Upper lobe of right lung (tissue), 1 donor: ENCODE measurements around the gene USP37. TPM values are rescaled to one million over a fixed set of nuclear protein-coding genes. Genes with fewer than 3 reads are reported as not detected.

ENCODE experiments used
- ATAC-seq: fragments of 200-7000 bp; cut with Tn5 transposase; one replicate; pipeline ENCODE4 v1.9.1; 2020; ENCODE audit warnings: mild to moderate bottlenecking, moderate library complexity
- DNase-seq: peaks from one replicate; pipeline ENCODE4 v3.0.0-alpha.2; 2020
- H3K27ac ChIP-seq: fragments of 200-600 bp; one replicate; pipeline ENCODE4 v1.8.0; 2022
- H3K27me3 ChIP-seq: fragments of 200-600 bp; one replicate; pipeline ENCODE4 v1.8.0; 2022; ENCODE audit warnings: mild to moderate bottlenecking
- H3K36me3 ChIP-seq: fragments of 200-600 bp; one replicate; pipeline ENCODE4 v1.8.0; 2022
- H3K4me1 ChIP-seq: fragments of 200-600 bp; one replicate; pipeline ENCODE4 v1.8.0; 2022
- H3K4me3 ChIP-seq: fragments of 200-600 bp; one replicate; pipeline ENCODE4 v1.8.0; 2022; ENCODE audit warnings: mild to moderate bottlenecking
- H3K9me3 ChIP-seq: fragments of 200-600 bp; one replicate; pipeline ENCODE4 v1.8.0; 2022
- intact Hi-C: fragments of 100-400 bp; cut with DNase I; formaldehyde crosslinking; loops from one replicate; pipeline ENCODE4 v1.11.0; 2022
- long read RNA-seq: library from polyadenylated mRNA; unstranded; transcript quantifications from one replicate; pipeline ENCODE4 v2.0.0, GENCODE V29; 2021
- total RNA-seq: library from RNA; stranded (reverse); fragmentation: NEBNext Ultra II Directional; extraction: Animal tissue kit (Norgen Biotek cat#: 25700); gene quantifications from one replicate; pipeline ENCODE4 v1.2.1, GENCODE V29; 2021
- TF ChIP-seq, protein P1 (sequence below): fragments of 200-600 bp; IDR thresholded peaks from one replicate; pipeline ENCODE4 v1.8.0; 2022; ENCODE audit warnings: antibody characterized with exemption
- donor health status: DM: no; HTN: yes; CAD: no; lungs with severe emphysema.

The USP37 gene, protein sequence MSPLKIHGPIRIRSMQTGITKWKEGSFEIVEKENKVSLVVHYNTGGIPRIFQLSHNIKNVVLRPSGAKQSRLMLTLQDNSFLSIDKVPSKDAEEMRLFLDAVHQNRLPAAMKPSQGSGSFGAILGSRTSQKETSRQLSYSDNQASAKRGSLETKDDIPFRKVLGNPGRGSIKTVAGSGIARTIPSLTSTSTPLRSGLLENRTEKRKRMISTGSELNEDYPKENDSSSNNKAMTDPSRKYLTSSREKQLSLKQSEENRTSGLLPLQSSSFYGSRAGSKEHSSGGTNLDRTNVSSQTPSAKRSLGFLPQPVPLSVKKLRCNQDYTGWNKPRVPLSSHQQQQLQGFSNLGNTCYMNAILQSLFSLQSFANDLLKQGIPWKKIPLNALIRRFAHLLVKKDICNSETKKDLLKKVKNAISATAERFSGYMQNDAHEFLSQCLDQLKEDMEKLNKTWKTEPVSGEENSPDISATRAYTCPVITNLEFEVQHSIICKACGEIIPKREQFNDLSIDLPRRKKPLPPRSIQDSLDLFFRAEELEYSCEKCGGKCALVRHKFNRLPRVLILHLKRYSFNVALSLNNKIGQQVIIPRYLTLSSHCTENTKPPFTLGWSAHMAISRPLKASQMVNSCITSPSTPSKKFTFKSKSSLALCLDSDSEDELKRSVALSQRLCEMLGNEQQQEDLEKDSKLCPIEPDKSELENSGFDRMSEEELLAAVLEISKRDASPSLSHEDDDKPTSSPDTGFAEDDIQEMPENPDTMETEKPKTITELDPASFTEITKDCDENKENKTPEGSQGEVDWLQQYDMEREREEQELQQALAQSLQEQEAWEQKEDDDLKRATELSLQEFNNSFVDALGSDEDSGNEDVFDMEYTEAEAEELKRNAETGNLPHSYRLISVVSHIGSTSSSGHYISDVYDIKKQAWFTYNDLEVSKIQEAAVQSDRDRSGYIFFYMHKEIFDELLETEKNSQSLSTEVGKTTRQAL
- total RNA-seq = 13.8 TPM
- long read RNA-seq, full-length matches to known transcripts = 5 of 13 reads
- long read RNA-seq, partial matches to known transcripts = 4 of 13 reads
- long read RNA-seq, other reads (novel, unspliced or antisense) = 4 of 13 reads

- H3K4me1 ChIP-seq = peaks cover 29% of the 10 kb centered on the region
- H3K27ac ChIP-seq = peak within 1 kb of the TSS; percentile 90
- peak within 1 kb of the TSS; percentile 95 for H3K4me3 ChIP-seq
- peak; percentile 99 for ATAC-seq
- peak; percentile 100 for DNase-seq
- peaks cover 13% of the 10 kb centered on the region for H3K36me3 ChIP-seq
- H3K27me3 ChIP-seq = no peaks in the 10 kb centered on the region
- TF ChIP-seq, protein P1, sequence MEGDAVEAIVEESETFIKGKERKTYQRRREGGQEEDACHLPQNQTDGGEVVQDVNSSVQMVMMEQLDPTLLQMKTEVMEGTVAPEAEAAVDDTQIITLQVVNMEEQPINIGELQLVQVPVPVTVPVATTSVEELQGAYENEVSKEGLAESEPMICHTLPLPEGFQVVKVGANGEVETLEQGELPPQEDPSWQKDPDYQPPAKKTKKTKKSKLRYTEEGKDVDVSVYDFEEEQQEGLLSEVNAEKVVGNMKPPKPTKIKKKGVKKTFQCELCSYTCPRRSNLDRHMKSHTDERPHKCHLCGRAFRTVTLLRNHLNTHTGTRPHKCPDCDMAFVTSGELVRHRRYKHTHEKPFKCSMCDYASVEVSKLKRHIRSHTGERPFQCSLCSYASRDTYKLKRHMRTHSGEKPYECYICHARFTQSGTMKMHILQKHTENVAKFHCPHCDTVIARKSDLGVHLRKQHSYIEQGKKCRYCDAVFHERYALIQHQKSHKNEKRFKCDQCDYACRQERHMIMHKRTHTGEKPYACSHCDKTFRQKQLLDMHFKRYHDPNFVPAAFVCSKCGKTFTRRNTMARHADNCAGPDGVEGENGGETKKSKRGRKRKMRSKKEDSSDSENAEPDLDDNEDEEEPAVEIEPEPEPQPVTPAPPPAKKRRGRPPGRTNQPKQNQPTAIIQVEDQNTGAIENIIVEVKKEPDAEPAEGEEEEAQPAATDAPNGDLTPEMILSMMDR = no peak
- intact Hi-C loops = no loop called here
- no peaks in the 10 kb centered on the region for H3K9me3 ChIP-seq
Observed at GRCh38 chr2:218568190-218569037, at the start of gene USP37, which contains the start of gene CNOT9. Gene USP37, minus strand, starts transcription at chr2:218568351. Its CDS starts 9,698 bp downstream, at chr2:218558653. Gene CNOT9, plus strand, starts transcription at chr2:218568839. Its CDS starts 116 bp downstream, at chr2:218568955.

DNA sequence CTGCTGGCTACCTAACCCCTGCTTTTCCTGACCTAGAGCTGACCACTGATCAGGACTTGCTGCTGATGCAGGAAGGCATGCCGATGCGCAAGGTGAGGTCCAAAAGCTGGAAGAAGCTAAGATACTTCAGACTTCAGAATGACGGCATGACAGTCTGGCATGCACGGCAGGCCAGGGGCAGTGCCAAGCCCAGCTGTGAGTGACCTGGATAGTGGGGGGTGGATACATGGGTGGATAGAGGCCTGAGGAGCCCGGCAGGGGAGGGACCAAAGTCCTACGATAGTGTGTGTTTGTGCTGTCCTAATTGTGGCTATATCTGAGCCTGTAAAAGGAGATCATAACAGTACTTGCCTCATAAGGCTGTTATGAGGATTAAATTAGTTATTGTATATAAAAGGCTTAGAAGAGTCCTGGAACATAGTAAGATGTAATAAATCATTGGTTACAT lies 47.7 kb upstream of the USP37 start:
- Histone ChIP-seq H3K4me3 (no peak overlapping the region), H3K9me3 (no peaks in the 10 kb centered on the region), H3K36me3 (no peaks in the 10 kb centered on the region), H3K4me1 (no peaks in the 10 kb centered on the region), H3K27ac (no peak overlapping the region), H3K27me3 (no peaks in the 10 kb centered on the region)
- DNase-seq (no peak), ATAC-seq (no peak)
- TF ChIP-seq, protein P1 = no peak
- intact Hi-C loops = no loop called here

DNA sequence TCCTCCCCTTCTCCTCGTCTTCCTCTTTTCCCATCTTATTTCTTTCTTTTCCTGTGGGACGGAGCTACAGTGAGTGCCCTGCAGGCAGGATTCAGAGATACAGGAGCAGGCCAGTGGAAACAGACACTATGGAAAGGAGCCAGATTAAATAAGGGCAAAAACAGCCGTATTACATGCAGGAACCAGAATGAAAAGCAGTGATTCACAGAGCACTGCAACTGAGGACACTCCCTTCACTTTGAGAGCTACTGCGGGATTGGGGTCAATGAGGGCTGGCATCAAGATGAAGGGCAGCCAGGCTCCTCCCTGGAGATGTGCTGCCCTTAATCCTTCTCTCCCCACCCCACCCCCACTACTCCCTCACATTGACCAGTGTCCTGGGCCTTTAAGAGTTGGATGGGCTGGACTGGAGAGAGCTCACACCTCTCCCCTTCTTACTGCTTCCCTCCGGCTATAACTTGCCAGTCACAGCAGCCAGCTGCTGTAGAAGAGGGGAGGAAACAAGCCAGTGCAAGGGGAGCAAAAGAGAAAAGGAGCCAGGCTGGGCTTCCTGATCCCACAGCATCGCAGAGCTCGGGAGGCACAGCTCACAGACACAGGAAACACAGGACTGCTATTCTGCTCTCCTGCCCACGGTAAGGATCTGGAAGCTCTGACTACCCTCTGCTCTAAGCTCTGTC lies 39.4 kb upstream of the USP37 start, which contains the start of gene PLCD4:
TSS of gene PLCD4 (plus strand) at position 464 of the 680 bp plus-strand sequence. CDS start 7,841 bp downstream, outside the sequence.
- peak; percentile 64 for ATAC-seq
- H3K4me3 ChIP-seq = peak within 1 kb of the TSS; percentile 10
- peaks cover 4% of the 10 kb centered on the region for H3K4me1 ChIP-seq
- intact Hi-C loops = no loop called here
- DNase-seq = no peak
- H3K27me3 ChIP-seq = no peaks in the 10 kb centered on the region
- no peaks in the 10 kb centered on the region for H3K36me3 ChIP-seq
- no peak within 1 kb of the TSS for H3K27ac ChIP-seq
- TF ChIP-seq, protein P1 = no peak
- H3K9me3 ChIP-seq = no peaks in the 10 kb centered on the region

- DNase-seq = no peak
- Histone ChIP-seq H3K27ac (no peak overlapping the region), H3K4me3 (no peak overlapping the region), H3K9me3 (no peaks in the 10 kb centered on the region), H3K36me3 (no peaks in the 10 kb centered on the region), H3K4me1 (peaks cover 4% of the 10 kb centered on the region), H3K27me3 (no peaks in the 10 kb centered on the region)
- TF ChIP-seq, protein P1 = no peak
- intact Hi-C loops = no loop called here
- ATAC-seq = no peak
Observed at GRCh38 chr2:218605432-218605831, 37.3 kb upstream of the USP37 start.
